HEK293T (cell line): ENCODE data around the gene MYO18A.

ENCODE experiments used
- CTCF ChIA-PET: fragments of 350-600 bp; formaldehyde crosslinking; extraction: SDS; loops from one replicate; lab custom pipeline; 2021; ENCODE audit warnings: antibody characterized with exemption, inconsistent platforms; lab: Yijun Ruan, JAX
- POLR2A ChIA-PET: fragments of 350-600 bp; formaldehyde crosslinking; extraction: SDS; loops from one replicate; lab custom pipeline; 2020; ENCODE audit warnings: antibody characterized with exemption, inconsistent platforms; lab: Yijun Ruan, JAX
- DNase-seq: peaks from one replicate; pipeline ENCODE4 v3.0.0; 2012; ENCODE audit warnings: mixed read lengths; ENCODE audit errors: extremely low spot score
- ARNT ChIP-seq: fragments of 450-650 bp; IDR thresholded peaks from 2 replicates; pipeline ENCODE4 v1.6.1; 2017; ENCODE audit warnings: mild to moderate bottlenecking
- BHLHE40 ChIP-seq: fragments of 450-650 bp; IDR thresholded peaks from 2 replicates; pipeline ENCODE4 v1.6.1; 2016; ENCODE audit warnings: mild to moderate bottlenecking, moderate library complexity, borderline replicate concordance
- CTBP1 ChIP-seq: fragments of 450-650 bp; IDR thresholded peaks from 2 replicates; pipeline ENCODE4 v1.6.1; 2016; ENCODE audit warnings: borderline replicate concordance
- ELF4 ChIP-seq: fragments of 450-650 bp; IDR thresholded peaks from 2 replicates; pipeline ENCODE4 v1.6.1; 2017; ENCODE audit warnings: antibody characterized with exemption
- FOXA1 ChIP-seq: fragments of 450-650 bp; IDR thresholded peaks from 2 replicates; pipeline ENCODE4 v1.6.1; 2016; ENCODE audit warnings: mild to moderate bottlenecking
- FOXK2 ChIP-seq: fragments of 450-650 bp; IDR thresholded peaks from 2 replicates; pipeline ENCODE4 v1.6.1; 2016; ENCODE audit warnings: mild to moderate bottlenecking
- FOXM1 ChIP-seq: fragments of 450-650 bp; IDR thresholded peaks from 2 replicates; pipeline ENCODE4 v1.6.1; 2017; ENCODE audit warnings: mild to moderate bottlenecking, borderline replicate concordance
- HDGF ChIP-seq: fragments of 450-650 bp; IDR thresholded peaks from 2 replicates; pipeline ENCODE4 v1.6.1; 2017; ENCODE audit warnings: antibody characterized with exemption, borderline replicate concordance
- L3MBTL2 ChIP-seq: fragments of 450-650 bp; conservative IDR thresholded peaks from 2 replicates; pipeline ENCODE4 v1.6.1; 2016; ENCODE audit warnings: mild to moderate bottlenecking
- LEF1 ChIP-seq: fragments of 450-650 bp; IDR thresholded peaks from 2 replicates; pipeline ENCODE4 v1.6.1; 2017; ENCODE audit warnings: mild to moderate bottlenecking, borderline replicate concordance
- NFRKB ChIP-seq: fragments of 450-650 bp; IDR thresholded peaks from 2 replicates; pipeline ENCODE4 v1.6.1; 2016; ENCODE audit warnings: mild to moderate bottlenecking, moderate library complexity
- PKNOX1 ChIP-seq: fragments of 450-650 bp; IDR thresholded peaks from 2 replicates; pipeline ENCODE4 v1.6.1; 2016
- SP1 ChIP-seq: fragments of 450-650 bp; IDR thresholded peaks from 2 replicates; pipeline ENCODE4 v1.6.1; 2017
- SUZ12 ChIP-seq: fragments of 450-650 bp; IDR thresholded peaks from 2 replicates; pipeline ENCODE4 v1.6.1; 2016; ENCODE audit warnings: mild to moderate bottlenecking
- TARDBP ChIP-seq: fragments of 450-650 bp; IDR thresholded peaks from 2 replicates; pipeline ENCODE4 v1.6.1; 2016
- ZNF384 ChIP-seq: fragments of 450-650 bp; IDR thresholded peaks from 2 replicates; pipeline ENCODE4 v1.6.1; 2016

The MYO18A gene

DNA sequence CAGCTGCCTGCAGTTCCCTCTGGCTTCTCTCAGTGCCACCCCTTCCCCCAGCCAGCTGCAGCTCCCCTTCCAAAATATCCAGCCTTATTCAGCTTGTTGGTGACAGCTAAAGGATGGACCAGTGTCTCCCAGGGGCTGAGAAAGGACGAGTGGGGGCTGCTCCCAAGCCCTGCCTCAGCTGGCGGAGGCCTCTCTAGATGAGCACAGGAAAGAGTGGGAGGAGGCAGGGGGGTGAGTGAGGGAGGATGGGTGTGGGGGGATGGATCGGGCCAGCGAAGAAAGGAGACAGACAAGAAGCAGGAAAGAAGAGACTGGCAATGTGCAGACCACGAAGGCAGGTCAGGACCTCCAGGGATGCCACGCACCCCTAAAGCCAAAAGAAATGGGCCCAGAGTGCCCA, 119.7 kb downstream of the MYO18A start:
- TF ChIP-seq ARNT = no peak
- DNase-seq = no peak
- POLR2A ChIA-PET = no interaction called here
- CTCF ChIA-PET = no interaction called here

- CTCF ChIA-PET = no interaction called here
- POLR2A ChIA-PET = no interaction called here
- TF ChIP-seq ELF4 (no peak), SP1 (no peak), TARDBP (no peak), FOXK2 (no peak), FOXM1 (no peak), PKNOX1 (no peak), LEF1 (no peak), FOXA1 (no peak), ARNT (no peak), BHLHE40 (no peak), CTBP1 (no peak)
- no peak for DNase-seq
Observed at GRCh38 chr17:29059281-29059680, 120.9 kb downstream of the MYO18A start.

DNA sequence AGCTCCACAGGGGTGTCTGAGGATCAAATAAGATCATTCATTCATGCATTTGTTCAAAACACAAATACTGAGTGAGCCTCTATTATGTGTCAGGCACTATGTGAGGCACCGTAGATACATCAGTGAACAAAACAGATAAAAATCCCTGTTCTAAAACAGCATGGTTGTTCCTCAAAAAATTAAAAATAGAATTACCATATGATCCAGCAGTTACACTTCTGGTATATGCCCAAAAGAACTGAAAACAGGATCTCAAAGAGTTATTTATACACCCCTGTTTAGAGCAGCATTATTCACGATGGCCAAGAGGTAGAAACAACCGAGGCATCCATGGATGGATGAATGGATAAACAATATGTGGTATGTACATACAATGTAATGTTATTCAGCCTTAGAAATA, 121.8 kb downstream of the MYO18A start:
- TF ChIP-seq CTBP1 = no peak
- POLR2A ChIA-PET = no interaction called here
- no peak for DNase-seq
- CTCF ChIA-PET = no interaction called here

DNA sequence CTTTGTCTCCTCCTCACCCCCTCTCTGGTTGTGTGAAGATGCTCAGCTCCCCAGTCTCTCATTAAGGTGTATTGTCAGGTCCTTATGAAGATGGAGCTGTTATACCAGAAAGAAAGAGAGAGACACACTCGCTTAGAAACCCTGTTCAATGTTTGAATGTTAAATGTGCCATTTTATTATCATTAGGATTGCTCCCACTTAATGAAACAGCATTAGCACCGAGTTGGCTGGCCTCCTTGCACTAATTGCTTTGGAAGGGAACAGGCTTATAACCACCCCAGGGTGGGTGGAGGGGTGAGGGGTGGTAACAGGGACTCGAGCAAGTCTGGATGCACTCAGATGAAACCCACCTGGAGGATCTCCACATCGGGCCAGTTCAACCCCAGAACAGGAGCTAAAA, 122.8 kb downstream of the MYO18A start:
- POLR2A ChIA-PET = no interaction called here
- TF ChIP-seq FOXA1 (no peak), FOXM1 (no peak), ARNT (no peak), SUZ12 (no peak), FOXK2 (no peak), ZNF384 (no peak), CTBP1 (no peak), LEF1 (no peak), HDGF (no peak), SP1 (no peak), ELF4 (no peak), L3MBTL2 (no peak), TARDBP (no peak)
- CTCF ChIA-PET = no interaction called here
- no peak for DNase-seq

GRCh38 chr17:29054835-29055234, 125.4 kb downstream of the MYO18A start:
- CTCF ChIA-PET = interaction anchor here (0.6 to 1.1 kb wide), 2 partner anchors 38 to 165 kb away, joined by 3 read pairs; no protein-coding TSS in a partner anchor
- TF ChIP-seq HDGF = no peak
- TF ChIP-seq CTBP1 = no peak
- no peak for TF ChIP-seq L3MBTL2
- no peak for TF ChIP-seq FOXM1
- TF ChIP-seq ELF4 = no peak
- TF ChIP-seq SP1 = no peak
- no peak for TF ChIP-seq TARDBP
- TF ChIP-seq PKNOX1 = no peak
- TF ChIP-seq ZNF384 = no peak
- no peak for TF ChIP-seq FOXK2
- no peak for DNase-seq
- POLR2A ChIA-PET = no interaction called here

- no peak for TF ChIP-seq ARNT
- TF ChIP-seq SUZ12 = no peak
- no peak for TF ChIP-seq LEF1
- TF ChIP-seq TARDBP = no peak
- no peak for TF ChIP-seq FOXA1
- TF ChIP-seq CTBP1 = no peak
- no peak for TF ChIP-seq PKNOX1
- TF ChIP-seq FOXM1 = no peak
- no peak for TF ChIP-seq FOXK2
- no peak for DNase-seq
- ChIA-PET POLR2A (no interaction called here), CTCF (no interaction called here)
Observed at GRCh38 chr17:29051731-29052130, 128.5 kb downstream of the MYO18A start.

- TF ChIP-seq ARNT (no peak), SUZ12 (no peak), ZNF384 (no peak), FOXK2 (no peak)
- CTCF ChIA-PET = no interaction called here
- POLR2A ChIA-PET = interaction anchor here (0.7 kb wide), 1 partner anchor 17 kb away, joined by 3 read pairs; no protein-coding TSS in a partner anchor
- no peak for DNase-seq
Observed at GRCh38 chr17:29051194-29051593, 129.0 kb downstream of the MYO18A start.

- CTCF ChIA-PET = no interaction called here
Observed at GRCh38 chr17:29050176-29050575, 130.0 kb downstream of the MYO18A start.

More at GRCh38 chr17:29050176-29050575, 130.0 kb downstream of the MYO18A start:
- DNase-seq = no peak
- TF ChIP-seq BHLHE40 (no peak), CTBP1 (no peak), FOXA1 (no peak), HDGF (no peak), SP1 (no peak), SUZ12 (no peak), PKNOX1 (no peak), NFRKB (no peak), ELF4 (no peak), TARDBP (no peak)
- POLR2A ChIA-PET = no interaction called here
